ENCODE measurements around the gene VWA2. TPM values are rescaled to one million over a fixed set of nuclear protein-coding genes. Genes with fewer than 3 reads are reported as not detected.
A peak's percentile ranks its signal among the peaks of the same experiment; 100 is the strongest.

The VWA2 gene
- total and polyA plus RNA-seq, 10 of the 15 experiments (the other 5 are each of a cell fraction or from before 2014, with no cell fraction given), result 0.03 TPM; not detected in 9

GRCh38 chr10:114260366-114260765 lies 21.3 kb downstream of the VWA2 start:
- peaks cover 4% of the 10 kb centered on the region; the same call in 1 of the 2 replicates for H3K4me1 ChIP-seq (ENCODE audit: control insufficient read depth, insufficient read depth, low read length)
- no peak overlapping the region for H3K4me2 ChIP-seq (ENCODE audit: control insufficient read depth, insufficient read depth)
- POLR2A ChIA-PET, result interaction anchor here (0.6 kb wide), 1 partner anchor 93 kb away, joined by 5 read pairs; no protein-coding TSS in a partner anchor
- in situ Hi-C loops (cut with MboI), result no loop called here
- no peaks in the 10 kb centered on the region for H3K9me3 ChIP-seq (replicated peaks; ENCODE audit: control insufficient read depth, insufficient read depth, low read length)
- H3K27ac ChIP-seq (ENCODE audit: control insufficient read depth, insufficient read depth), result no peak overlapping the region
- H3K27me3 ChIP-seq (replicated peaks in 1 of 2; ENCODE audit: control insufficient read depth in 2 of 2, insufficient read depth in 2 of 2, low read length in 1 of 2), result no peaks in the 10 kb centered on the region; a peak in 1 of 4 replicates
- FAIRE-seq, result no peak
- SMC1A ChIA-PET (ENCODE audit: uncharacterized antibody, unreplicated experiment), result no interaction called here
- no peak for DNase-seq (ENCODE audit: low read depth, low spot score)
- intact Hi-C loops (cut with micrococcal nuclease; ENCODE audit: unreplicated experiment), result no loop called here
- CTCF ChIA-PET, result no interaction called here
- BruUV-seq (replicated peaks), result no TSS peak
- RAD21 ChIA-PET (ENCODE audit: unreplicated experiment), result no interaction called here
- no peak overlapping the region for H3K4me3 ChIP-seq
- no peaks in the 10 kb centered on the region for H3K36me3 ChIP-seq (ENCODE audit: control insufficient read depth in 2 of 2, insufficient read depth in 2 of 2, low read length in 1 of 2)
- WGBS (ENCODE audit: insufficient coverage, insufficient replicate concordance, low lambda C conversion rate, missing lambda C conversion rate), result 38% methylated on average over 5 of the region's 5 CpGs
- H2AFZ ChIP-seq (ENCODE audit: control insufficient read depth, low read depth, low read length), result no peak overlapping the region
- TF ChIP-seq PML (IDR thresholded peaks at IDR 0.05; ENCODE audit: low read length), result no peak
- no peak for TF ChIP-seq NFYB (IDR thresholded peaks at IDR 0.05; ENCODE audit: insufficient read depth, low read depth, low read length)
- no peaks in the 10 kb centered on the region for H3K79me2 ChIP-seq (ENCODE audit: control insufficient read depth, insufficient read depth, low read length)
- H4K20me1 ChIP-seq (ENCODE audit: control insufficient read depth, insufficient read depth), result no peaks in the 10 kb centered on the region
- H3K9ac ChIP-seq (ENCODE audit: control insufficient read depth, insufficient read depth, low read length), result no peak overlapping the region
- no peak for ATAC-seq

GRCh38 chr10:114261076-114261475 lies 22.0 kb downstream of the VWA2 start:
- intact Hi-C loops (cut with micrococcal nuclease; ENCODE audit: unreplicated experiment) (no loop called here), in situ Hi-C loops (cut with MboI) (no loop called here)
- H3K79me2 ChIP-seq (ENCODE audit: control insufficient read depth, insufficient read depth, low read length), result no peaks in the 10 kb centered on the region
- BruUV-seq (replicated peaks), result no TSS peak
- no peak overlapping the region for H3K4me2 ChIP-seq (ENCODE audit: control insufficient read depth, insufficient read depth)
- WGBS (ENCODE audit: insufficient coverage, insufficient replicate concordance, low lambda C conversion rate, missing lambda C conversion rate), result 6% methylated on average over 2 of the region's 2 CpGs
- ChIA-PET SMC1A (ENCODE audit: uncharacterized antibody, unreplicated experiment) (no interaction called here), RAD21 (ENCODE audit: unreplicated experiment) (no interaction called here), POLR2A (no interaction called here), CTCF (no interaction called here)
- H3K36me3 ChIP-seq (ENCODE audit: control insufficient read depth in 2 of 2, insufficient read depth in 2 of 2, low read length in 1 of 2), result no peaks in the 10 kb centered on the region
- peak; percentile 80 for ATAC-seq
- no peak overlapping the region for H3K27ac ChIP-seq (ENCODE audit: control insufficient read depth, insufficient read depth)
- DNase-seq (ENCODE audit: low read depth, low spot score), result no peak
- no peak overlapping the region for H2AFZ ChIP-seq (ENCODE audit: control insufficient read depth, low read depth, low read length)
- no peak overlapping the region for H3K9ac ChIP-seq (ENCODE audit: control insufficient read depth, insufficient read depth, low read length)
- peaks cover 4% of the 10 kb centered on the region; the same call in 1 of the 2 replicates for H3K4me1 ChIP-seq (ENCODE audit: control insufficient read depth, insufficient read depth, low read length)
- FAIRE-seq, result no peak
- no peak overlapping the region for H3K4me3 ChIP-seq
- no peaks in the 10 kb centered on the region; a peak in 1 of 4 replicates for H3K27me3 ChIP-seq (replicated peaks in 1 of 2; ENCODE audit: control insufficient read depth in 2 of 2, insufficient read depth in 2 of 2, low read length in 1 of 2)
- no peaks in the 10 kb centered on the region for H4K20me1 ChIP-seq (ENCODE audit: control insufficient read depth, insufficient read depth)
- H3K9me3 ChIP-seq (replicated peaks; ENCODE audit: control insufficient read depth, insufficient read depth, low read length), result no peaks in the 10 kb centered on the region
- TF ChIP-seq BCL11A (IDR thresholded peaks at IDR 0.05; ENCODE audit: low read depth, low read length) (no peak), SRF (IDR thresholded peaks at IDR 0.05; ENCODE audit: low read depth in 2 of 2, low read length in 2 of 2) (no peak), WRNIP1 (IDR thresholded peaks at IDR 0.05; ENCODE audit: borderline replicate concordance, low read depth, low read length) (no peak), SPI1 (IDR thresholded peaks at IDR 0.05; ENCODE audit: borderline replicate concordance, insufficient read depth, low read depth, low read length) (peak; percentile 16; the same call in 1 of the 2 replicates), RUNX3 (IDR thresholded peaks at IDR 0.05; ENCODE audit: low read length) (peak; percentile 51), KLF5 (IDR thresholded peaks at IDR 0.05; ENCODE audit: partially characterized antibody) (no peak), MTA3 (IDR thresholded peaks at IDR 0.05; ENCODE audit: borderline replicate concordance, low read length) (no peak), SMAD1 (IDR thresholded peaks at IDR 0.05; ENCODE audit: low read depth, partially characterized antibody) (no peak), MTA2 (IDR thresholded peaks at IDR 0.05; ENCODE audit: low read depth) (no peak), E2F8 (IDR thresholded peaks at IDR 0.05; ENCODE audit: low read depth, partially characterized antibody) (no peak), NFXL1 (IDR thresholded peaks at IDR 0.05; ENCODE audit: borderline replicate concordance) (no peak)
